ENCODE data around the gene ACBD4.

Gene ACBD4

GRCh38 chr17:45115015-45115625 lies 20.4 kb upstream of the ACBD4 start:
- no peak for FAIRE-seq
- no peak for DNase-seq (ENCODE audit: insufficient read length)
- TF ChIP-seq TAF1 (IDR thresholded peaks at IDR 0.05; ENCODE audit: borderline replicate concordance, low read depth, low read length) (no peak), POLR2A (IDR thresholded peaks at IDR 0.05; ENCODE audit: low read depth, low read length) (no peak), POLR2AphosphoS5 (IDR thresholded peaks at IDR 0.05; ENCODE audit: low read depth, low read length) (no peak)

GRCh38 chr17:45115871-45116270 lies 19.6 kb upstream of the ACBD4 start:
- no peak for TF ChIP-seq POLR2AphosphoS5 (IDR thresholded peaks at IDR 0.05; ENCODE audit: low read depth, low read length)
- TF ChIP-seq TAF1 (IDR thresholded peaks at IDR 0.05; ENCODE audit: borderline replicate concordance, low read depth, low read length) = no peak
- TF ChIP-seq POLR2A (IDR thresholded peaks at IDR 0.05; ENCODE audit: low read depth, low read length) = no peak
- no peak for FAIRE-seq
- no peak for DNase-seq (ENCODE audit: insufficient read length)

GRCh38 chr17:45116434-45117016 lies 19.0 kb upstream of the ACBD4 start:
- DNase-seq (ENCODE audit: insufficient read length) (no peak), FAIRE-seq (no peak)
- TF ChIP-seq POLR2AphosphoS5 (IDR thresholded peaks at IDR 0.05; ENCODE audit: low read depth, low read length) (no peak), POLR2A (IDR thresholded peaks at IDR 0.05; ENCODE audit: low read depth, low read length) (no peak), TAF1 (IDR thresholded peaks at IDR 0.05; ENCODE audit: borderline replicate concordance, low read depth, low read length) (no peak)

DNA sequence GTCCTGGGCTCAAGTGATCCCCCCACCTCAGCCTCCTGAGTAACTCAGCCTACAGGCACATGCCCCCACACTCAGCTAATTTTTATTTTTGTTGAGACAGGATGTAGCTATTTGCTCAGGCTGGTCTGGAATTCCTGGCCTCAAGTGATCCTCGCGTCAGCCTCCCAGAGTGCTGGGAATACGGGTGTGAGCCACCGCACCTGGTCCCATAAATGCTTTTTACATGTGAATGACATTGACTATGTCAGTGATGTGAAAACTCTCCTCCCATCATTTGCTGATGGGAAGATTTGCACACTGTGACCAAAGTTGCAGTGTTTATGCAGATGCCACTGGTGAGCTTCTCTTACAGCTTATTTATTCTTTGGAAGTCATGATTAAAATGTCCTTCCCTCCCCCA lies 18.2 kb upstream of the ACBD4 start:
- no peak for FAIRE-seq
- DNase-seq (ENCODE audit: insufficient read length) = no peak
- no peak for TF ChIP-seq POLR2A (IDR thresholded peaks at IDR 0.05; ENCODE audit: low read depth, low read length)
- TF ChIP-seq TAF1 (IDR thresholded peaks at IDR 0.05; ENCODE audit: borderline replicate concordance, low read depth, low read length) = no peak
- no peak for TF ChIP-seq POLR2AphosphoS5 (IDR thresholded peaks at IDR 0.05; ENCODE audit: low read depth, low read length)

- no peak for TF ChIP-seq POLR2A (IDR thresholded peaks at IDR 0.05; ENCODE audit: low read depth, low read length)
- no peak for TF ChIP-seq TAF1 (IDR thresholded peaks at IDR 0.05; ENCODE audit: borderline replicate concordance, low read depth, low read length)
- TF ChIP-seq POLR2AphosphoS5 (IDR thresholded peaks at IDR 0.05; ENCODE audit: low read depth, low read length) = no peak
- DNase-seq (ENCODE audit: insufficient read length) = no peak
- no peak for FAIRE-seq
Measured at GRCh38 chr17:45117848-45118646, 17.4 kb upstream of the ACBD4 start.

GRCh38 chr17:45118691-45119090 lies 16.8 kb upstream of the ACBD4 start:
- TF ChIP-seq TAF1 (IDR thresholded peaks at IDR 0.05; ENCODE audit: borderline replicate concordance, low read depth, low read length) = no peak
- no peak for TF ChIP-seq POLR2A (IDR thresholded peaks at IDR 0.05; ENCODE audit: low read depth, low read length)
- TF ChIP-seq POLR2AphosphoS5 (IDR thresholded peaks at IDR 0.05; ENCODE audit: low read depth, low read length) = no peak
- no peak for DNase-seq (ENCODE audit: insufficient read length)
- FAIRE-seq = no peak

DNA sequence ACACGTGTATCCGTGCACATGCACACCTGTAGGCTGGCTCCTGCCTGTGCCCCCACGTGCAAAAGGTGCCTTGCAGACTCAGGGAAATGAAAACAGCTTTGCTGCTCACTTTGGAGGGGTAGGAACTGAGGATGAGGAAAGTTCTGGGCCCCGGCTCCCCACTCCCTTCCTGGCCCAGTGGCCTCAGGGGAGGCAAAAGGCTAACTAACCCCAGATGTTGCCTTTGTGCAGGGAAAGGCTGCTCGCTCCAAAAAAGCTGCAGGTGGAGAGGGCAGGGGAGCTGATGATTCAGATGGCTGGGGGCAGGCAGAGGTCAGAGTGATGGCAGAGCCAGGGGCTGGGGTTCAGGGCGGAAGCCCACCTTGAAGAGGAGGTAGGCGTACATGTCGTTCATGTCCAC lies 15.5 kb upstream of the ACBD4 start:
- TF ChIP-seq POLR2AphosphoS5 (IDR thresholded peaks at IDR 0.05; ENCODE audit: low read depth, low read length) (no peak), TAF1 (IDR thresholded peaks at IDR 0.05; ENCODE audit: borderline replicate concordance, low read depth, low read length) (no peak), POLR2A (IDR thresholded peaks at IDR 0.05; ENCODE audit: low read depth, low read length) (no peak)
- FAIRE-seq = no peak
- DNase-seq (ENCODE audit: insufficient read length) = no peak

DNA sequence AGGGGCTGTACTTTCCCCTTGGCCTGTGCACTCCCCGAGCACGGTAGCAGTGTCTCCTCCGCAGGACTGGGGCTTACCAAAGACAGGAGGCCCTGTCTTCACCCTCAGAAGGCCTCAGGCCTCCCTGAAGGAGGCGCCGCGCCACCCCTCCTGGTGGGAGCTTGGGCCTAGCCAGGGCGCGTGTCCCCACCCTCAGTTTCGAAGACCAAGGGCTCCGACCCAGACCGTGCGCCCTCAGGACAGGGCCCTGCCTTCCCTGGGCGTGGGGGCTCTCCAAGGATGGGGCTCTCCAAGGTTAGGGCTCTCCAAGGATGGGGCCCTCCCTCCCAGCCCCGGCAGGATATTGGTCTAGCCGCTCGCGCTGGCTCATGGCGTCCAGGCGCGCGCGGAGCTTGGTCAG lies 14.9 kb upstream of the ACBD4 start:
- no peak for TF ChIP-seq POLR2AphosphoS5 (IDR thresholded peaks at IDR 0.05; ENCODE audit: low read depth, low read length)
- TF ChIP-seq TAF1 (IDR thresholded peaks at IDR 0.05; ENCODE audit: borderline replicate concordance, low read depth, low read length) = no peak
- TF ChIP-seq POLR2A (IDR thresholded peaks at IDR 0.05; ENCODE audit: low read depth, low read length) = no peak
- DNase-seq (ENCODE audit: insufficient read length) (no peak), FAIRE-seq (no peak)

DNA sequence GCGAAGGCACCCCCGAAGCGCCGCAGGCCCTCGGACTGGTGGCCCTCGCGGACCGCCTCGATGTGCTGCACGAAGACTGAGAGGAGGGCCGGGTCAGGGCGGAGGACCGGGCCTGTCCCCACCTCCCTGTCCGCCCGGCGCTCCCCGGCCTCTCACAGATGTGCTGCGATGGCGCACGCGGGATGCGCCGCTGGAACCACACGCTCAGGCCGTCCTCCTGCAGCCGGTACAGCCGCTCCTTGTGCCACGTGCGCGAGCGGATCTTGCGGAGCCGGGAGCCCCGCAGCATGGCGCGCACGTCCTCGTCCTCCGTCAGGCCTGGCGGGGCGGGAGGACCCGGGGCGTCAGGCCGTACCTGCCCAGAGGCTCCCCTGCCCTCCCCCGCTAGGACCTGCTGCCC lies 14.4 kb upstream of the ACBD4 start:
- TF ChIP-seq POLR2A (IDR thresholded peaks at IDR 0.05; ENCODE audit: low read depth, low read length) = no peak
- no peak for TF ChIP-seq TAF1 (IDR thresholded peaks at IDR 0.05; ENCODE audit: borderline replicate concordance, low read depth, low read length)
- no peak for TF ChIP-seq POLR2AphosphoS5 (IDR thresholded peaks at IDR 0.05; ENCODE audit: low read depth, low read length)
- DNase-seq (ENCODE audit: insufficient read length) = no peak
- no peak for FAIRE-seq

- TF ChIP-seq POLR2A (IDR thresholded peaks at IDR 0.05; ENCODE audit: low read depth, low read length) = no peak
- no peak for TF ChIP-seq TAF1 (IDR thresholded peaks at IDR 0.05; ENCODE audit: borderline replicate concordance, low read depth, low read length)
- TF ChIP-seq POLR2AphosphoS5 (IDR thresholded peaks at IDR 0.05; ENCODE audit: low read depth, low read length) = no peak
- DNase-seq (ENCODE audit: insufficient read length) (no peak), FAIRE-seq (no peak)
Measured at GRCh38 chr17:45123076-45123770, 12.3 kb upstream of the ACBD4 start.
